ENCODE results near the gene PPFIA4. TPM values are rescaled to one million over a fixed set of nuclear protein-coding genes. Genes with fewer than 3 reads are reported as not detected.
A peak's percentile ranks its signal among the peaks of the same experiment; 100 is the strongest.

Gene PPFIA4
- total RNA-seq, 2 experiments from 2014 or later = 4.5 to 6.5 TPM

GRCh38 chr1:203081465-203082230, 55.4 kb downstream of the PPFIA4 start:
- Mint-ChIP-seq H3K4me3 (no peak overlapping the region), H3K27me3 (ENCODE audit: low read depth) (peaks cover 10% of the 10 kb centered on the region), H3K36me3 (ENCODE audit: low read depth) (no peaks in the 10 kb centered on the region), H3K27ac (no peak overlapping the region), H3K4me1 (ENCODE audit: low read depth) (no peaks in the 10 kb centered on the region), H3K9me3 (no peaks in the 10 kb centered on the region)
- CTCF ChIA-PET = interaction anchor here (0.8 to 1.3 kb wide), 3 partner anchors 91 to 139 kb away, joined by 3 read pairs; no protein-coding TSS in a partner anchor
- intact Hi-C loops (cut with micrococcal nuclease) = no loop called here
- DNase-seq = no peak

DNA sequence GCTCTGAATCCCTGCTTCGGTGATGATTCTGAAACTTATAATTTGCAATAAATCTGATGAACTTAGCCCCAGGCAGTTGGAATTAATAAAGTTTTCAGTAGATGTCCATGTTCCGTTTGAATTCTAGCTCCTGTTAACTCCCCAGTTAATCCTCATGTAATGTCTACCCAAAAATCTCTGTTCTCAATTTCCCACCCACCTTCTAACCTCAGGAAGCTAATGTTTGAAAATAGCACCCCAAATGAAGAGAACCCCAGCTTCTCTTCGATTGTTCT, 55.9 kb downstream of the PPFIA4 start:
- intact Hi-C loops (cut with micrococcal nuclease) = no loop called here
- no peak for DNase-seq
- Mint-ChIP-seq H3K27me3 (ENCODE audit: low read depth) (peaks cover 9% of the 10 kb centered on the region), H3K9me3 (no peaks in the 10 kb centered on the region), H3K36me3 (ENCODE audit: low read depth) (no peaks in the 10 kb centered on the region), H3K4me1 (ENCODE audit: low read depth) (no peaks in the 10 kb centered on the region), H3K27ac (no peak overlapping the region), H3K4me3 (no peak overlapping the region)
- CTCF ChIA-PET = interaction anchor here (0.8 to 0.9 kb wide), 2 partner anchors 91 to 138 kb away, joined by 3 read pairs; no protein-coding TSS in a partner anchor

- peaks cover 3% of the 10 kb centered on the region for H3K27me3 Mint-ChIP-seq (ENCODE audit: low read depth)
- H3K36me3 Mint-ChIP-seq (ENCODE audit: low read depth) = no peaks in the 10 kb centered on the region
- no peaks in the 10 kb centered on the region for H3K4me1 Mint-ChIP-seq (ENCODE audit: low read depth)
- CTCF ChIA-PET = interaction anchor here (0.6 to 1.3 kb wide), 6 partner anchors 9 to 255 kb away, joined by 3 to 5 read pairs (median 3); no protein-coding TSS in a partner anchor
- no peak for DNase-seq
- H3K9me3 Mint-ChIP-seq = no peaks in the 10 kb centered on the region
- intact Hi-C loops (cut with micrococcal nuclease) = no loop called here
- no peak overlapping the region for H3K4me3 Mint-ChIP-seq
- H3K27ac Mint-ChIP-seq = no peak overlapping the region
Observed at GRCh38 chr1:203082571-203083462, 56.5 kb downstream of the PPFIA4 start.

DNA sequence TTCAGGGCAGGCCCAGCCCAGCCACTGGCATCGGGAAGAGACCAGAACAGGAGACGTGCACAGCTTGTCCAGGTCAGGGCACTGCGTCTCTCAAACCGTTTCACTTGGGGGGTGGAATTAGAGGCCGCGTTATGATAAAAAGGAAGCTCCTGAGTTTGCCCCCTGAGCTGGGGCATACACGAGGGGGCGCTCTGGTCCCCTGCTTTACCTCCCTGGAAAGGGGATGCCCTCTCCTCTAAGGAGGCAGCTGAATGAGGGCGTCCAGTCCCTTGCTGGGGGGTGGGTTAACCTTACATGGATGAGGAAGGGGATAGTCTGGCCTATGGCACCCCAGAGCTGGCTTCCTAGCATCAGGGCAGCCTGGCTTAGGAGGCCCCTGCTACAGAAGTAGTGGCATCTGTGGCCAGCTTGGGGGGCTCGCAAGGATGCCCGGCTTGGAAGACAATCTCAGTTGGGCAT, 57.2 kb downstream of the PPFIA4 start:
- CTCF ChIA-PET = interaction anchor here (0.6 to 1.3 kb wide), 6 partner anchors 9 to 133 kb away, joined by 3 to 5 read pairs (median 3); no protein-coding TSS in a partner anchor
- H3K4me1 Mint-ChIP-seq (ENCODE audit: low read depth) = no peaks in the 10 kb centered on the region
- no peak overlapping the region for H3K4me3 Mint-ChIP-seq
- intact Hi-C loops (cut with micrococcal nuclease) = no loop called here
- DNase-seq = no peak
- H3K36me3 Mint-ChIP-seq (ENCODE audit: low read depth) = no peaks in the 10 kb centered on the region
- peaks cover 3% of the 10 kb centered on the region for H3K27me3 Mint-ChIP-seq (ENCODE audit: low read depth)
- H3K27ac Mint-ChIP-seq = no peak overlapping the region
- no peaks in the 10 kb centered on the region for H3K9me3 Mint-ChIP-seq

DNA sequence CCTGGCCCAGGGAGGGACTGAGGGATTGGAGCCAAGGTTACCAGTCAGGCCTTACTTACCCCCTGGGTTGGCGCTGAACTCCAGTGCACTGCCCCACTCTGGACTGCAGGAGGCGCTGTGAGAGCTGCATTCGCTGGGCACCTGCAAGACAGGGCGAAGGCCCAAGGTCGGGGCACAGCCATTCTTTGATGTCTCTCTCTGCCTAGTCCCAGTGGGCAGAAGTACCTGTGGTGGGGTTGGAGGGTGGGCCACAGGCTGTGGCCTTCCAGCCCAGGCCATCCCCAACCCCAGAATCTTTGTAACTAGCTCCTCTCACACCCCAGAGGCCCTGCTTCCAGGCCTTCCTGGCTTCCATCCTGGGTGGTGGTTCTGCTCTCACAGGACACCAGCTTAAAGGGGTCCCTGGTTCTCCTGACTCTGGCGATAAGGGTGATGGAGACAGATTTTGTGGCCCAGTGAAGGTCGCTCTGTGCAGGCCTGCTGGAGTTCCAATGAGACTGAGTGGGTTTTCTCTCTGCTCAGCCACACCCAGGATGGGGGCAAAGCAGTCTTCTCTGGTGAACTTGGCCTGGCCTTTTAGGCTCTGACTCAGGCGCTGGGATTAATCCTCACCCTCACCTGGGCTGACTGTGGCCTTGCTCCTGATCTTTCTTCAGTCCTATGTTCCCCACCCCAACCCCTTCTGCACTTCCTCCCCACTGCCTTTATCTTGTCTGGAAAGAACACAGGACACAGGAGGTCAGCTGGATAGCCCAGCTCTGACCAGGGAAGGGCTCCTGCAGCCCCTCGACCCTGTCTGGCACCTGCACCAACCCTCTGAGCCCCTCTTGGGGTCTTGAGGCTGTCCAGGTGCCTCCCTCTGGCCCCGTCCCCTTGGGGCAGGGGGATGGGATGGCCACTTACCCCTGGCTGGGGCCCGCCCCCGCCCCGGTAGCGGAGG, 58.6 kb downstream of the PPFIA4 start:
- H3K4me1 Mint-ChIP-seq (ENCODE audit: low read depth) = no peaks in the 10 kb centered on the region
- peaks cover 3% of the 10 kb centered on the region for H3K27me3 Mint-ChIP-seq (ENCODE audit: low read depth)
- no peak overlapping the region for H3K27ac Mint-ChIP-seq
- DNase-seq = peak; percentile 43
- H3K9me3 Mint-ChIP-seq = no peaks in the 10 kb centered on the region
- intact Hi-C loops (cut with micrococcal nuclease) = no loop called here
- H3K36me3 Mint-ChIP-seq (ENCODE audit: low read depth) = no peaks in the 10 kb centered on the region
- H3K4me3 Mint-ChIP-seq = no peak overlapping the region
- CTCF ChIA-PET = interaction anchor here (0.6 to 1.3 kb wide), 5 partner anchors 12 to 574 kb away, joined by 3 read pairs; no protein-coding TSS in a partner anchor

GRCh38 chr1:203085528-203086406, 59.5 kb downstream of the PPFIA4 start, which contains the start of gene MYOG:
Gene MYOG, minus strand, starts transcription at chr1:203086012. Its CDS starts 51 bp downstream, at chr1:203085961.
- CTCF ChIA-PET = interaction anchor here (0.6 to 1.3 kb wide), 4 partner anchors 46 to 621 kb away, joined by 3 to 5 read pairs (median 4); no protein-coding TSS in a partner anchor
- Mint-ChIP-seq H3K4me1 (ENCODE audit: low read depth) (no peaks in the 10 kb centered on the region), H3K36me3 (ENCODE audit: low read depth) (no peaks in the 10 kb centered on the region), H3K9me3 (no peaks in the 10 kb centered on the region), H3K27ac (no peak within 1 kb of the TSS), H3K27me3 (ENCODE audit: low read depth) (peaks cover 5% of the 10 kb centered on the region), H3K4me3 (no peak within 1 kb of the TSS)
- intact Hi-C loops (cut with micrococcal nuclease) = no loop called here
- no peak for DNase-seq

GRCh38 chr1:203086992-203087763, 60.9 kb downstream of the PPFIA4 start:
- Mint-ChIP-seq H3K27ac (no peak overlapping the region), H3K27me3 (ENCODE audit: low read depth) (peaks cover 7% of the 10 kb centered on the region), H3K4me1 (ENCODE audit: low read depth) (no peaks in the 10 kb centered on the region), H3K4me3 (no peak overlapping the region), H3K9me3 (no peaks in the 10 kb centered on the region), H3K36me3 (ENCODE audit: low read depth) (no peaks in the 10 kb centered on the region)
- no peak for DNase-seq
- CTCF ChIA-PET = interaction anchor here (0.8 to 1.3 kb wide), 2 partner anchors 47 to 128 kb away, joined by 3 read pairs; no protein-coding TSS in a partner anchor
- intact Hi-C loops (cut with micrococcal nuclease) = no loop called here

GRCh38 chr1:203088441-203088840, 62.1 kb downstream of the PPFIA4 start:
- DNase-seq = no peak
- H3K27ac Mint-ChIP-seq = no peak overlapping the region
- peaks cover 11% of the 10 kb centered on the region for H3K27me3 Mint-ChIP-seq (ENCODE audit: low read depth)
- intact Hi-C loops (cut with micrococcal nuclease) = no loop called here
- no peaks in the 10 kb centered on the region for H3K9me3 Mint-ChIP-seq
- H3K36me3 Mint-ChIP-seq (ENCODE audit: low read depth) = no peaks in the 10 kb centered on the region
- H3K4me1 Mint-ChIP-seq (ENCODE audit: low read depth) = no peaks in the 10 kb centered on the region
- H3K4me3 Mint-ChIP-seq = no peak overlapping the region
- CTCF ChIA-PET = interaction anchor here (1.3 kb wide), 1 partner anchor 127 kb away, joined by 3 read pairs; no protein-coding TSS in a partner anchor

GRCh38 chr1:203089001-203089650, 62.8 kb downstream of the PPFIA4 start:
- CTCF ChIA-PET = no interaction called here
- Mint-ChIP-seq H3K4me3 (no peak overlapping the region), H3K9me3 (no peaks in the 10 kb centered on the region), H3K27ac (no peak overlapping the region), H3K27me3 (ENCODE audit: low read depth) (peaks cover 11% of the 10 kb centered on the region), H3K4me1 (ENCODE audit: low read depth) (no peaks in the 10 kb centered on the region), H3K36me3 (ENCODE audit: low read depth) (no peaks in the 10 kb centered on the region)
- intact Hi-C loops (cut with micrococcal nuclease) = no loop called here
- no peak for DNase-seq

- intact Hi-C loops (cut with micrococcal nuclease) = no loop called here
- Mint-ChIP-seq H3K4me3 (no peak overlapping the region), H3K27me3 (ENCODE audit: low read depth) (peaks cover 11% of the 10 kb centered on the region), H3K4me1 (ENCODE audit: low read depth) (no peaks in the 10 kb centered on the region), H3K9me3 (peaks cover 4% of the 10 kb centered on the region), H3K36me3 (ENCODE audit: low read depth) (no peaks in the 10 kb centered on the region), H3K27ac (no peak overlapping the region)
- DNase-seq = no peak
- CTCF ChIA-PET = no interaction called here
Observed at GRCh38 chr1:203089651-203090045, 63.4 kb downstream of the PPFIA4 start.

All from activated naive CD4-positive, alpha-beta T cell treated with anti-CD3 and anti-CD28 coated beads for 36 hours (primary cell).